ENCODE results near the gene CUTA. TPM values are rescaled to one million over a fixed set of nuclear protein-coding genes. Genes with fewer than 3 reads are reported as not detected.

Gene CUTA
- polyA plus RNA-seq, 1 of the 3 experiments (the other 2 are of a cell fraction): 444 TPM

DNA sequence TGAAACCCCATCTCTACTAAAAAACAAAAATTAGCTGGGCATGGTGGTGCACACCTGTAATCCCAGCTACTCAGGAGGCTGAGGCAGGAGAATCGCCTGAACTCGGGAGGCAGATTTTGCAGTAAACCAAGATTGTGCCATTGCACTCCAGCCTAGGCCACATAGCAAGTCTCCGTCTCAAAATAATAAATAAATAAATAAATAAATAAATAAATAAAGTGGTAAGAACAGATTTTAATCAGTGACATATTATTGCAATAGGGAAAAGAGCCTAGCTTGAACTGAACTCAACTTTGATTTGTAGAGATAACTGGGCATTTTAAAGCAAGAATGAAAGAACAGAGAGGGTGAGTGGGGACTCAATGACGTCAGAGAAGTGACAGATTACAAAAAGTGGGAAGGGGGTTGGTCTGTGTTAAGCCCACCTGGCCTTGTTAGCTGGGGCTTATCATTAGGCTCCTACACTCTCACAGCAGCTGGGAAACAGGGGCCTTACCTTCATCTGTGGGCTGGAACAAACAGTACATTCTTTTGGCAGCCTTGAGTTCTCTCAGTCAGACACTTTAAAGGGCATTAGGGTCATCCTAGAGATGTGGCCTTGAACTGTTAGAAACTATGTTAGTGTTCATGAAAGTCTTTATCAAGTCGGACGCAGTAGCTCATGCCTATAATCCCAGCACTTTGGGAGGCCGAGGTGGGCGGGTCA is 50.7 kb downstream of the CUTA start (continued):
- TF ChIP-seq, protein P1, sequence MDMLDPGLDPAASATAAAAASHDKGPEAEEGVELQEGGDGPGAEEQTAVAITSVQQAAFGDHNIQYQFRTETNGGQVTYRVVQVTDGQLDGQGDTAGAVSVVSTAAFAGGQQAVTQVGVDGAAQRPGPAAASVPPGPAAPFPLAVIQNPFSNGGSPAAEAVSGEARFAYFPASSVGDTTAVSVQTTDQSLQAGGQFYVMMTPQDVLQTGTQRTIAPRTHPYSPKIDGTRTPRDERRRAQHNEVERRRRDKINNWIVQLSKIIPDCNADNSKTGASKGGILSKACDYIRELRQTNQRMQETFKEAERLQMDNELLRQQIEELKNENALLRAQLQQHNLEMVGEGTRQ (IDR thresholded peaks at IDR 0.05; ENCODE audit: borderline replicate concordance, low read depth, low read length): no peak
- TF ChIP-seq JUND (IDR thresholded peaks at IDR 0.05) (no peak), SIN3A (IDR thresholded peaks at IDR 0.05; ENCODE audit: borderline replicate concordance, low read depth, low read length) (no peak)

Small RNA genes lying within 50 kb of the gene (small RNA-seq; reads per million reads assigned to genes)
- 0 reads per million in 7 experiments for gene RPL35AP4
- gene ZBTB9: 0 reads per million in 7 experiments

Other genes starting within 250 kb of the CUTA start
- gene COL11A2, start 225.6 kb downstream of the CUTA start, polyA plus RNA-seq (2012; rRNA removed): 0.99 and 1.1 TPM in 2 replicates
- gene RXRB, start 217.4 kb downstream of the CUTA start, polyA plus RNA-seq (2012; rRNA removed): 45.8 and 61.0 TPM in 2 replicates
- 129 and 138 TPM in 2 replicates for gene SLC39A7, start 217.2 kb downstream of the CUTA start, polyA plus RNA-seq (2012; rRNA removed)
- 33.5 and 37.5 TPM in 2 replicates for gene HSD17B8, start 213.5 kb downstream of the CUTA start, polyA plus RNA-seq (2012; rRNA removed)
- 55.1 and 61.3 TPM in 2 replicates for gene RING1, start 209.6 kb downstream of the CUTA start, polyA plus RNA-seq (2012; rRNA removed)
- 74.0 and 90.7 TPM in 2 replicates for gene VPS52, start 146.2 kb downstream of the CUTA start, polyA plus RNA-seq (2012; rRNA removed)
- 12,112 and 13,423 TPM in 2 replicates for gene RPS18, start 146.0 kb downstream of the CUTA start, polyA plus RNA-seq (2012; rRNA removed)
- 0.55 and 0.56 TPM in 2 replicates for gene B3GALT4, start 141.0 kb downstream of the CUTA start, polyA plus RNA-seq (2012; rRNA removed)
- gene WDR46, start 128.9 kb downstream of the CUTA start, polyA plus RNA-seq (2012; rRNA removed): 153 and 172 TPM in 2 replicates
- 182 and 213 TPM in 2 replicates for gene PFDN6, start 128.5 kb downstream of the CUTA start, polyA plus RNA-seq (2012; rRNA removed)
- 59.4 and 71.2 TPM in 2 replicates for gene RGL2, start 119.2 kb downstream of the CUTA start, polyA plus RNA-seq (2012; rRNA removed)
- 27.9 and 44.5 TPM in 2 replicates for gene TAPBP, start 104.0 kb downstream of the CUTA start, polyA plus RNA-seq (2012; rRNA removed)
- gene ZBTB22, start 100.4 kb downstream of the CUTA start, polyA plus RNA-seq (2012; rRNA removed): 19.5 and 22.2 TPM in 2 replicates
- gene DAXX, start 95.1 kb downstream of the CUTA start, polyA plus RNA-seq (2012; rRNA removed): 46.9 and 51.4 TPM in 2 replicates
- 29.6 and 35.9 TPM in 2 replicates for gene KIFC1, start 26.3 kb downstream of the CUTA start, polyA plus RNA-seq (2012; rRNA removed)
- gene PHF1, start 7.1 kb downstream of the CUTA start, polyA plus RNA-seq (2012; rRNA removed): 48.7 and 59.0 TPM in 2 replicates
- gene SYNGAP1, start 2.0 kb upstream of the CUTA start, polyA plus RNA-seq (2012; rRNA removed): 5.9 and 8.8 TPM in 2 replicates
- gene ZBTB9, start 36.5 kb upstream of the CUTA start, polyA plus RNA-seq (2012; rRNA removed): 5.7 and 5.9 TPM in 2 replicates
- gene BAK1, start 162.2 kb upstream of the CUTA start, polyA plus RNA-seq (2012; rRNA removed): 15.4 and 21.2 TPM in 2 replicates
- gene ITPR3, start 203.2 kb upstream of the CUTA start, polyA plus RNA-seq (2012; rRNA removed): 4.7 and 8.1 TPM in 2 replicates

Measured in SK-N-SH (cell line).